PC-9 (cell line): ENCODE measurements around the gene GIGYF2.

ENCODE experiments used
- CTCF ChIP-seq: fragments of 200-600 bp; sonication (generic); conservative IDR thresholded peaks from 2 replicates; pipeline ENCODE4 v1.6.1; 2017; ENCODE audit warnings: mixed run types, antibody characterized with exemption, mild to moderate bottlenecking, moderate library complexity
- EZH2 ChIP-seq: fragments of 200-600 bp; sonication (generic); IDR thresholded peaks from 2 replicates; pipeline ENCODE4 v1.8.0; 2017; ENCODE audit warnings: antibody characterized with exemption, low read depth

GRCh38 chr2:232890896-232891601 lies 193.9 kb downstream of the GIGYF2 start:
- TF ChIP-seq EZH2 (no peak), CTCF (no peak)
